ENCODE measurements around the gene EFNB1.
A peak's percentile ranks its signal among the peaks of the same experiment; 100 is the strongest.
"Not testable (repeated sequence)": the region's sequence is repeated elsewhere in the genome, so short reads cannot be mapped to it uniquely, and the experiment has no call there.

EFNB1 gene

GRCh38 chrX:68828740-68829581, at the start of gene EFNB1:
TSS of gene EFNB1 (plus strand) at chrX:68829021. CDS start at chrX:68829777, 756 bp downstream.
- DNase-seq: peak; percentile 85

GRCh38 chrX:68781295-68781694, 47.5 kb upstream of the EFNB1 start:
- DNase-seq: not testable (repeated sequence)

- DNase-seq: no peak
These were observed 44.0 kb upstream of the EFNB1 start for GRCh38 chrX:68784816-68785215.

GRCh38 chrX:68786581-68786980, 42.2 kb upstream of the EFNB1 start:
- not testable (repeated sequence) for DNase-seq

- no peak for DNase-seq
These were observed 38.9 kb upstream of the EFNB1 start for GRCh38 chrX:68789966-68790365.

GRCh38 chrX:68792083-68792482, 36.7 kb upstream of the EFNB1 start:
- no peak for DNase-seq

- DNase-seq: no peak
These were observed 34.4 kb upstream of the EFNB1 start for GRCh38 chrX:68794461-68794860.

GRCh38 chrX:68795741-68796140, 33.1 kb upstream of the EFNB1 start:
- no peak for DNase-seq

GRCh38 chrX:68798400-68798799, 30.4 kb upstream of the EFNB1 start:
- not testable (repeated sequence) for DNase-seq

GRCh38 chrX:68801737-68802290, 27.0 kb upstream of the EFNB1 start:
- DNase-seq: no peak

- DNase-seq: no peak
These were observed 21.0 kb upstream of the EFNB1 start for GRCh38 chrX:68807818-68808217.

- no peak for DNase-seq
These were observed 20.0 kb upstream of the EFNB1 start for GRCh38 chrX:68808686-68809357.

GRCh38 chrX:68820476-68821110, 8.2 kb upstream of the EFNB1 start:
- DNase-seq: no peak

- no peak for DNase-seq
These were observed 7.2 kb upstream of the EFNB1 start for GRCh38 chrX:68821616-68822015.

- no peak for DNase-seq
These were observed 6.0 kb upstream of the EFNB1 start for GRCh38 chrX:68822641-68823410.

GRCh38 chrX:68823413-68824151, 5.2 kb upstream of the EFNB1 start:
- DNase-seq: no peak

GRCh38 chrX:68824152-68824433, 4.7 kb upstream of the EFNB1 start:
- DNase-seq: no peak

GRCh38 chrX:68824565-68825125, 4.2 kb upstream of the EFNB1 start:
- no peak for DNase-seq

GRCh38 chrX:68826113-68826980, 2.5 kb upstream of the EFNB1 start:
- DNase-seq: no peak

GRCh38 chrX:68827256-68827655, 1.6 kb upstream of the EFNB1 start:
- no peak for DNase-seq

Measured in NCI-H774 (cell line).